ENCODE results near the gene LEFTY1. TPM values are rescaled to one million over a fixed set of nuclear protein-coding genes. Genes with fewer than 3 reads are reported as not detected.

LEFTY1 gene
- total and polyA plus RNA-seq, 9 of the 15 experiments (the other 6 are each of a cell fraction or from before 2014, with no cell fraction given) = 0.07 to 0.24 (median 0.17) TPM; not detected in 5

GRCh38 chr1:225846331-225847310 is 42.3 kb downstream of the LEFTY1 start:
- no TSS peak for BruUV-seq (replicated peaks)
- Histone ChIP-seq H4K20me1 (replicated peaks; ENCODE audit: control insufficient read depth, insufficient read depth, low read length) (peaks cover 4% of the 10 kb centered on the region; the same call in 1 of the 2 replicates), H3K27me3 (ENCODE audit: control insufficient read depth in 2 of 2, insufficient read depth in 2 of 2, low read length in 2 of 2) (no peaks in the 10 kb centered on the region), H3K36me3 (ENCODE audit: control insufficient read depth, insufficient read depth, low read length) (peaks cover 32% of the 10 kb centered on the region), H3K79me2 (ENCODE audit: control insufficient read depth, insufficient read depth, low read length) (no peaks in the 10 kb centered on the region), H3K4me2 (ENCODE audit: insufficient read depth, low read length) (no peak overlapping the region), H3K27ac (ENCODE audit: extremely low read depth, low read depth, low read length) (no peak overlapping the region), H3K4me3 (no peak overlapping the region), H2AFZ (ENCODE audit: low read depth, low read length) (no peak overlapping the region), H3K9ac (ENCODE audit: insufficient read depth in 1 of 2, low read depth in 2 of 2, low read length in 2 of 2) (peak overlapping the region in 1 of 2 experiments; percentile 23; a peak in 1 of 4 replicates), H3K9me3 (replicated peaks; ENCODE audit: control insufficient read depth, insufficient read depth, low read depth, low read length) (no peaks in the 10 kb centered on the region), H3K4me1 (replicated peaks in 1 of 2; ENCODE audit: control insufficient read depth in 2 of 2, insufficient read depth in 2 of 2, low read length in 2 of 2) (peaks cover 9 to 42% of the 10 kb centered on the region in 2 experiments; a peak in 4 of 5 replicates), H3K9me1 (ENCODE audit: control insufficient read depth, insufficient read depth, low read length) (no peaks in the 10 kb centered on the region)
- in situ Hi-C loops (cut with MboI) = loop anchor here (10.0 kb wide), 1 partner anchor 372 kb away; no protein-coding TSS in a partner anchor
- FAIRE-seq (no peak), ATAC-seq (no peak), DNase-seq (ENCODE audit: extremely low read depth in 1 of 4, low spot score in 3 of 4) (no peak)
- ChIA-PET CTCF (ENCODE audit: low intra/inter-chr PET ratio) (interaction anchor here (0.7 to 3.6 kb wide), 6 partner anchors 71 to 371 kb away, joined by 3 to 53 read pairs (median 3); no protein-coding TSS in a partner anchor), POLR2A (interaction anchor here (0.7 to 1.3 kb wide), 4 partner anchors 11 to 208 kb away, joined by 3 to 4 read pairs (median 4); partner anchors contain the start of gene TMEM63A)
- TF ChIP-seq POLR2G (IDR thresholded peaks at IDR 0.05; ENCODE audit: low read depth, low read length) (peak; percentile 61), NONO (IDR thresholded peaks at IDR 0.05; ENCODE audit: low read depth in 2 of 2, low read length in 1 of 2) (no peak)
- intact Hi-C loops (cut with micrococcal nuclease) = loop anchor here (2.0 to 10.0 kb wide), 3 partner anchors 70 to 192 kb away; partner anchors contain the start of genes ENAH and SRP9
- WGBS (ENCODE audit: insufficient coverage, low coverage, missing lambda C conversion rate) = 90% methylated on average over 20 of the region's 20 CpGs

Measured in K562 (cell line).